ENCODE results near the gene DBH.

Gene DBH

DNA sequence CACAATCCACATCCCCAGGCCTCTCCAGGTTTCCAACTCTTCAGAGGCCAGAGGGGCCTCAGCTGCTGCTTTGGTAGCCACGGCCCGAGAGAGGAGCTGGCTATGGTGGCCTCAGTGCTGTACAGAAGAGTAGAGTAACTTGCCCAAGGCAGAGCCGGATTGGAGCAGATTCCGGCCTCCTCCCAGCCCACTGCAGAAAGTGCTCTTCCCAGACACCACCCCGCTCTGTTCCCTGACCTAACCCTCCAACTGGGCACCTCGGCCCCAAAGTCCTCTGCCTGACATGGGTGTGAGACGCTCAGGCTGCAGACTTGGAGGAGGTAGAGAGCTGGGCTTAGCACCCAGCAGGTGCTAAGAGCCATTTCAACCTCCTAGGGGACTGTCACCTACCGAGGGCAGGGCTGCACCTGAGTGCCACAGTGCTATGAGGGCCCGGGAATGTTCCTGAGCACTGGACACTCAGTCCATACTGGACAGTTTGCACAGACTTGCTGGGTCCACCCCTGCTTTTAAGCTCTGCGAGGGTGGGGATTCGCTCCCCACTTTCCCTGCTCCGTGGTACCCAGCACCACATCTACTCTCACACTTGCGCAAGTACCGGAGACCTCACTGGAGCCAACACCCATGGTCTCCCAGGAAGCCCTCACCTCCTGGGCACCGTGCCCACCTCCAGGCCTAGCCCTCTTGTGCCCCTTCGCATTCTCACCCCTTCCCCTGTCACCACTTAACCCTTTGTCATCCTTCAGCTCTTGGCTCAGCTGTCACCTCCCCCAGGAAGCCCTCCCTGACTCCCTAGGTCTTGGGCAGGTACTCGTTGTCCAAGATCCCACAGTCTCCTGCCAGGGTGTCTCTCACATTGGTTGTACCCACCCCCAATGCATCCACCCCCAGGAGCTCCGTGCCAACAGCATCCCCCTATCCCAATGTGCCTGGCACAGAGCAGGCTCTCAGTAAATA, 49.8 kb downstream of the DBH start:
- DNase-seq, result no peak

- no peak for DNase-seq
Measured at GRCh38 chr9:133686642-133687575, 50.7 kb downstream of the DBH start.

DNA sequence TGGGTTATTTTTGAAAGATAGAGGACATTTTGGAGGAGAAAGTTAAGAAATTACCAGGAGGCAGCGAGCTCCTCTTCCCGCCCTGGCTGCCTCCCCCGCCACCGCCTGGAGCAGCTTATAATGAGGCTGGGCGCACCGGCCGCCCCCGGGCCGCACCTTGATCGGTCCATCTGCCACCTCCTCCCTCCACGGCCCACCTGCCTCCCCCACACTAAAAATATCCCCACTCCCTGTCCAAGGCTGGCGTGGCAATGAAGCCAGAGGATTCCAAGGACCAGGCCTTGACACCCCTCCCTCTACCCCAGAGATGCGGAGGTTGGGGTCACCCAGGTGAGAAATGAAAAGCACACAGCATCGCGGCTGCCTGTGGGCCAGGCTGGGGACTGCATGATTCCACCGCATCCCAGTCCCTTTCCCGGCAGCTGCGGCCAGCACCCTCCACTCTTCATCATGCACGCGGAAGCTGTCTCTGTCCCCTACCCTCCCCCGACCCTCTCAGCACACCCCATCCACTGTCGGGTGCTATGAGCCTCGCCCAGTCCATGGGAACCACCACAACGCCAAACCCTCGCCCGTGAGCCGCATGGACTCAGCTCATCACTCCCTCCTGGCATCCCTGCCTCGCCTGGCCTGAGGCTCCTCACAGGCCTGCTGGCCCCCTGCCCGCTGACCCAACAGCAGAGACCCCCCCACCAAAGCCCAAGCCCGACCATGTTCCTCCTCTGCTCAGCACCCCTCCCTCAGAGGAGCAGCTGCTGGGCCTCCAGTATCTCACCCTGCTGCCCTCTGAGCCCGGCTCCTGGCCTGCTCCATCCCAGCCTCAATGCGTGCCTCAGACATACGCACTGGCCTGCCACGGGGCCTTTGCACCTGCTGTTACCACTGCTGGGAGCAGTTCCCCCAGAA, 51.9 kb downstream of the DBH start:
- no peak for DNase-seq

- DNase-seq, result no peak
Measured at GRCh38 chr9:133689151-133689763, 53.1 kb downstream of the DBH start.

DNA sequence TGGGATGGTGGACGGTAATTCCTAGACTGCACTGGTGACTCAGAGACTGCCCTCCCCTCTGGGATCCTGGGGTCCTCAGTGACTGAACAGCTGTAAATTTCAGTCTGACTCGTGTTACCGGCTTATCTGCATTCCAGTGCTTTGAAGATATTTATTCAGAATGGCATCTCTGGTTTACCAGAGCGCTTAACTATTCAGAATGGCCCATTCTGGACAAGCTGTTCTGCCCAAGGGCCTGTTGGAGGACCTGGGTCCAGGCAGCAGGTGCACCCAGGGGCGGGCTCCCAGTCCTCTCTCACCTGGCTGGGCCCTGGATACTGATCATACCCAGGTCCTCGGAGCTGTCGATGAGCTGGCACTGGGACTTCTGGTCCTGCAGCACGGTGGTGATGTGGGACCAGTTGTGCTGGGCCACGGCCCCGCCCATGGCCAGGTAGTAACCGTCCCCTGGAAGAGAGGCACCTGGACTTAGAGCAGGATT, 54.0 kb downstream of the DBH start:
- DNase-seq, result no peak

GRCh38 chr9:133691191-133691590, 55.0 kb downstream of the DBH start:
- no peak for DNase-seq

DNA sequence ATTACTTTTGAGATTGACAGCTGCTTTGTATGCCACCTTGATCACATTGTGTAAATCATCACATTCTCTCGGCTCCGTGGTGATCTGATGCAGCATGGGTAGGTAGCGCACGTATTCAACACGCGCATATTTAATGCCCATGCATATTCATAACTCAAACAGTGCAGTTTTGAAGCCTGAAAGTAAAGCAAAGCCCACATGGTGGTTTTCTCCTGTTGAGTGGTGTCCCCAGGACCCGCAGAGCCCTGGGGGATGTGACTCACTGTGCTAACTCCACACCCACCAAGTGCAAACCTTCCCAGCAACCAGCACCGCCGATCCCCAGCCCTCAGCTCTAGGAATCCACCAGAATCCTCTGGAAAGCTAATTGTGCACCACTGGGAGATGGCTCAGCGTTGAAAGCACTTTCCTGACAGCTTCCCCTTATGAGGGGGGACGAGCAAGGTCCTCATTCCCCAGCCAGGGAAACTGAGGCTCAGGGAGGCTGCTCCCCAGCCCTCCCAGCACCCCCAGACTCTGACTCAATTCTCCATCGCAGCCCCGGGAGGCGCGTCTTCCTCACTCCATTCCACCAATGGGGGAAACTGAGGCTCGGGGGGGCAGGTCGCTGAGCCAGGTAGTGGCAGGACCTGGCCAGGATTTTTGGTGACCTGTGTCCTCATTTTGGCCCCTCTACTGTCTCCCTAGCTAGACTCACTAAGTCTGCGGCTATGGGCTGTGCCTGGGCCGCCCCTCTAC, 55.6 kb downstream of the DBH start:
- DNase-seq, result no peak

DNA sequence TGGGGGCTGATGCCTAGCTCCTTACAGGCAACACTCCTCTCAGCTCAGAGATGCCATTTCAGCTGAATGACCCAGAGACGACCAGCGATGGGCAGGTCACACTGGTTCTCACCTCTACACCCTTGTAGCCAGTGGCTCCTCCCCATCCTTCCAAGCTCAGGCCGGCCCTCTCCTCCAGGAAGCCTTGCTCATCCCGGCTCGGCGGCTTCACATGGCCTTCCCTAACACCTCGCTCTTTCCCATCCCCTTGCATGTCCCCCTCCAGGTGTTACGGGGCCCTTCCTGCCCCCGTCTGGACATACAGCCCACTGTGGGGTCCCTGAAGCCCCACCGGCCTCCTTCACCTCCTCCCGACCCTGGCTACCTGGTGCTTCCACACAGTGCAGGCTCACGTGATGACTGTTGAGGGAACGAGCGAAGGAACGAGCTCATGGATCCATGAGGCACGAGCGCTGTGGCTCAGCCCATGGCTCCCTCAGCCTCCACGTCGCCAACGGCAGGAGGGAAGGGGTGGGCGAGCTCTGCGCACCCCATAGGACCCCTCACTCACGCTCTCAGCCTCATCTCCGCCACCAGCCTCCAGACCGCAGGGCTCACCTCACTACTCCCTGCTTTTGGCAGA, 56.3 kb downstream of the DBH start:
- no peak for DNase-seq

- DNase-seq, result no peak
Measured at GRCh38 chr9:133693116-133693515, 57.0 kb downstream of the DBH start.

GRCh38 chr9:133693703-133694529, 57.8 kb downstream of the DBH start:
- no peak for DNase-seq

DNA sequence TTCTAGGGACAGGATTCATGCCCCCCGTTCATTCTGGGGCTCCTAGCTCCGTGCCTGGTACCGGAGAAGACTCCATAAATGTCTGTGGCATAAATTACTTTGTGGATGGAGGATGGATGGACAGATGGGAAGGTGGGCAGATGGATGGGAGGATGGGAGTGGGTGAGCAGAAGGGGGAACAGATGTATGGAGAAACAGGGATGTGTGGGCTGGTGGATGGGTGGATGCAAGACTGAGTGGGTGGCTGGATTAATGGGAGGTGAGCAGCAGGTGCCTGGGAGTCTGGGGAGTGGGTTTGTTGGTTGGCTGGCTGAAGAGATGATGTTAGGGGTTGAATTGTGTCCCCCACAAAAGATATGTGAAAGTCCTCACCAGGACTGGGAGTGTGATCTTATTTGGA, 58.5 kb downstream of the DBH start:
- no peak for DNase-seq

DNA sequence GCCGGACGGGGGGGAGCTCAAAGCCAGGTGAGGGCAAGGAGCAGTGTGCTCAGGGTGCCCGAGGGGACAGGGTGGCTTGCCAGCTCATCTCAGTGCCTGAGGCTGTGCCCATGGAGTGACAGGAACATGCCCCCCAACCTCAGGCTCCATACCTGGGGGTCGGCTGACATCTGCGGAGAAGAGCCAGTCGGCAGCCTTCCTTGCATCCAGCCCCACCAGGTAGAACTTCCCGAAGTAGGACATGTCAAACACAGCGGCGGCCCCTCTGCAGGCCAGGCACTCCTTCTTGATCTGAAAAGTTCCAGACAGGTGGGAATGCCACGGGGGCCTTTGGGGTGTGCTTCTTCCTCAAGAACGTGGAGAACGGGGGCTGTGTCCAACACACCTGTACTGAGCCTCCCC, 59.9 kb downstream of the DBH start:
- DNase-seq, result no peak

DNA sequence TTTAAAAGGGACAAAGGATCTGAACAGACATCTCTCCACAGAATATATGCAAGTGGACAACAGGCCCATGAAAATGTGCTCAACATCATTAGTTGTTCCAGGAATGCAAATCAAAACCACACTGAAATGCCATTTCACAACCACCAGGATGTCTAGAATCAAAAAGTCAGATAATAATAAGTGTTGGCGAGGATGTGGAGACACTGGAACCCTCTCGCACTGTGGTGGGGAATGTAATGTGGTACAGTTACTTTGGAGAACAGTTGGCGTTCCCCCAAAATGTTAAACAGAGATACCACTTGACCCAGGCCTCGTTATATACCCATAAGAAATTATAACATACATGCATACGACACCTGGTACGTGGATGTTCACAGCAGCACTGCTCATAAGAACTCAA, 63.4 kb downstream of the DBH start:
- DNase-seq, result no peak

GRCh38 chr9:133700819-133701320, 64.7 kb downstream of the DBH start:
- no peak for DNase-seq

DNA sequence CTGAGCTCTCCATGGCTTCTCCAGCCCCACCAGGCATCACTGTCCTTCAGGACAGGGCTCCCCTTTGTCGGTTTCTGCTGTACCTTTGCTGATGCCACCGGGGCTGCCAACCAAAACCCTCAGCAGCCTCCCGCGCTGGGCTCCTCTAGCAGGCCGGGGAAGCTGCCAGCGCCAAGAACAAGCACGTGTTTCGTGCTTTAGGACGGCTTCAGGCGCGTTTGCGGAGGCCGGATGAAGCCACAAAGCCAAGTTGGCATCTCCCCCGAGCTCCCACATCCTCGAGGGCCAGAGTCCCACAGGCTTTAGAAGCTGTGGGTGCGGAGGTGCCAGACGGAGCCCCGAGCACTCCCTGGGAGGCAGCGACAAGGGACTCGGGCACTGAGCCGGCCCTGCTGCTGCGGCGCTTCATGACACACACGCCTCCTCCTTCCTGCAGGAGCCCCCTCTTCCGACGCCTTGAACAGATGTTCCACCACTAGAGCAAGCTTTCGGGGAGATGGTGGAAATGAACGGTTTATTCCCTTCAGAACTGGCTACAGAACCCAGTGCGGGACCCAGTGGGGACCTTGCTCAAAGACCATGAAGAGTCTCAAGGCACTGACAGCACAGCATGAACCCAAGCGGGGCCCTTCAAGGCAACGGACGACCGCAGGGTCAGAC, 65.3 kb downstream of the DBH start:
- no peak for DNase-seq

GRCh38 chr9:133701981-133702797, 66.0 kb downstream of the DBH start:
- DNase-seq, result peak in 1 of 3 donors; percentile 18

DNA sequence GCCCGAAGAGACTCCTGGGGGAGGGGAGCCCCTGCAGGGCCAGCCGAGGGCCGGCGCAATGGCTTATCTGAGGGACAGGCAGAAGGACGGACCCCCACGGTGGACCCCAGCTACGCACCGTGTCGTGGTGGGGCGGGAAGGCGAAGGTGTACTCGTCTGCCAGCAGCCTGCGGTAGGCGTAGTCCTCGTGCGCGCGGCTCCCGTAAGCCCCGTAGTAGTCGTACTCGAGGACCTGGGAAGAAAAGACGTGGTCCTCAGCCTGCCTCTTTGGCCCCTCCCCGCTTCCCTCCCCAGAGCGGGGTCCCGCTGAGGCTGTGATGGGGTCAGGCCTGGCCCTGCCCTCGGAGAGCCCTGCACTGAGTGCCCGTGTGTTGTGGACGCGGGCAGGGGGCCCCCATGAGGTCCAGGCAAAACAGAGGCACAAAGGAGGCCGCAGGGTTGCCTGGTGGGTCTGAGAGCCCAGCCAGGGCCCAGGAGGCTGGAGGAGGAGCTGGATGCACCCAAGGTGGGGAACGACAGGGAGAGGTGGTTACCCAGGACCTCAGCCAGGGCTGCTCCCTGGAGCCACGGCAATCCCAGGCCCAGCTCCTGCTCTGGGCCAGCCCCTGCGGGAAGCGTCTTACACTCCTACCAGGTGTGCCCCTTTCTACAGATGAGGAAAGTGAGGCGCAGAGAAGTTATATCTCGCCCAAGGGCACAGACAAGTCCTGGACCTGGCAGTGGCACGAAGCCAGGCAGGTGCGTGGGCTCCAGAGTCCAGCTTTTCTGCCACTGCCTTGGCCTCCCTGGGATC, 66.8 kb downstream of the DBH start:
- no peak for DNase-seq
